Kidney (tissue), 14 donors: ENCODE measurements around the gene HTT. TPM values are rescaled to one million over a fixed set of nuclear protein-coding genes. Genes with fewer than 3 reads are reported as not detected.
"Not testable (repeated sequence)": the region's sequence is repeated elsewhere in the genome, so short reads cannot be mapped to it uniquely, and the experiment has no call there.

ENCODE experiments used
- DNase-seq, 5 donors: peaks; one replicate each; pipeline ENCODE4 v3.0.0-alpha.2; 2013 to 2020
- FAIRE-seq: peaks from 2 replicates; lab custom pipeline; 2012; peaks lifted over from hg19 to GRCh38; lab: Jason Lieb, UNC
- H3K27ac ChIP-seq, 2 donors: one replicate each; pipeline ENCODE4 v1.7.0; 2013; ENCODE audit warnings: low read depth in 2 of 2, low read length in 2 of 2, inconsistent platforms in 1 of 2
- H3K27me3 ChIP-seq: one replicate; pipeline ENCODE4 v1.7.1; 2013; ENCODE audit warnings: low read length, inconsistent platforms; ENCODE audit not compliant: control insufficient read depth, insufficient read depth
- H3K36me3 ChIP-seq, 3 donors: one replicate each; pipeline versions ENCODE4 v1.7.0 to v1.7.1; 2013; ENCODE audit warnings: low read length in 3 of 3, control low read depth in 1 of 3, inconsistent platforms in 1 of 3; ENCODE audit not compliant: insufficient read depth in 3 of 3, control insufficient read depth in 2 of 3
- H3K4me1 ChIP-seq, 3 donors: one replicate each; pipeline versions ENCODE4 v1.7.0 to v1.7.1; 2013; ENCODE audit warnings: low read length in 3 of 3, inconsistent platforms in 1 of 3, low read depth in 1 of 3; ENCODE audit not compliant: control insufficient read depth in 2 of 3, insufficient read depth in 2 of 3
- H3K4me3 ChIP-seq, 3 donors: one replicate each; pipeline versions ENCODE4 v1.7.0 to v1.8.1; 2013; ENCODE audit warnings: low read length in 3 of 3, control low read depth in 1 of 3, inconsistent platforms in 1 of 3
- H3K9ac ChIP-seq, 3 donors: one replicate each; pipeline versions ENCODE4 v1.7.0 to v1.7.1; 2013; ENCODE audit warnings: low read length in 3 of 3, control low read depth in 1 of 3, inconsistent platforms in 1 of 3
- H3K9me3 ChIP-seq, 3 donors: one replicate each; pipeline versions ENCODE4 v1.7.0 to v1.7.1; 2013; ENCODE audit warnings: low read length in 3 of 3, control low read depth in 1 of 3, inconsistent platforms in 1 of 3; ENCODE audit not compliant: control insufficient read depth in 2 of 3, insufficient read depth in 1 of 3
- intact Hi-C: fragments of 100-400 bp; cut with DNase I; formaldehyde crosslinking; loops from one replicate; pipeline ENCODE4 v1.11.1; 2022
- polyA plus RNA-seq: library from polyadenylated mRNA; stranded (reverse); fragments of 350-450 nt; fragmentation: Illumina TruSeq; extraction: RNeasy Lipid Tissue Mini Kit (QIAGEN cat#74804); gene quantifications from one replicate; pipeline ENCODE4 v1.2.3, GENCODE V29; 2014; ENCODE audit warnings: low read depth, low replicate concordance; ENCODE audit not compliant: insufficient read depth
- total RNA-seq: library from RNA; stranded (reverse); fragmentation: NEBNext Ultra II Directional; extraction: Animal tissue kit (Norgen Biotek cat#: 25700); gene quantifications from one replicate; pipeline ENCODE4 v1.2.1, GENCODE V29; 2021
- TF ChIP-seq, protein P1 (sequence below): IDR thresholded peaks from 3 replicates; pipeline ENCODE4 v1.5.1; 2012; ENCODE audit warnings: mild to moderate bottlenecking, moderate library complexity, borderline replicate concordance; ENCODE audit not compliant: insufficient read depth; ENCODE audit errors: extremely low read depth
- donor health status: control.
- donor health status: control.
- donor health status: control.
- donor health status: control.
- donor health status: control.
- donor health status: DM: yes; HTN: yes; CAD: no.
- donor health status: Normal renal cell carcinoma (clear cell type).

Gene HTT
- total and polyA plus RNA-seq, 2 donors from 2014 or later, result 7.2 to 64.0 TPM

DNA sequence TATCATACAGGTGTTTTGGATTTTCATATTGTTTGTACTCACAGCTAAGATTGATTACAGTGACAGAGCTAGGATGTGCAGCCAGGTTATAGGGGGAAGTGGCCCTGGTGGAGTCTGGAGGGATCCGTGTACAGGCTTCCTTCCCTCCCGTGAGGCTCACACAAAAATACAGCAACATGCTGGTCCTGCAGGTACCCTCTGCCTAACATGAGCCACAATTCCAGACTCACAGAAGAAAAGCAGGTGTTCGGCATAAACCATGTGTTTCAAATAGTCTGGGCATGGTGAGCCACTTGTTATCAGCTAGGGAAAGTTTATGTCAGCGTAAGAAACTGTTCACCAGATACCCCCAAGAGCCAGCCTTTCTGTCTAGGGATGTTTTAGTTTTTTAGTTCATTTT, 82.9 kb downstream of the HTT start:
- Histone ChIP-seq H3K27ac (no peak overlapping the region), H3K9me3 (peaks cover 0 to under 1% (median 0%) of the 10 kb centered on the region in 3 donors), H3K4me1 (no peaks in the 10 kb centered on the region), H3K4me3 (no peak overlapping the region), H3K36me3 (peaks cover 3 to 22% (median 8%) of the 10 kb centered on the region in 3 donors), H3K27me3 (no peaks in the 10 kb centered on the region), H3K9ac (no peak overlapping the region)
- no peak for DNase-seq
- no peak for FAIRE-seq
- intact Hi-C loops, result no loop called here
- TF ChIP-seq, protein P1, sequence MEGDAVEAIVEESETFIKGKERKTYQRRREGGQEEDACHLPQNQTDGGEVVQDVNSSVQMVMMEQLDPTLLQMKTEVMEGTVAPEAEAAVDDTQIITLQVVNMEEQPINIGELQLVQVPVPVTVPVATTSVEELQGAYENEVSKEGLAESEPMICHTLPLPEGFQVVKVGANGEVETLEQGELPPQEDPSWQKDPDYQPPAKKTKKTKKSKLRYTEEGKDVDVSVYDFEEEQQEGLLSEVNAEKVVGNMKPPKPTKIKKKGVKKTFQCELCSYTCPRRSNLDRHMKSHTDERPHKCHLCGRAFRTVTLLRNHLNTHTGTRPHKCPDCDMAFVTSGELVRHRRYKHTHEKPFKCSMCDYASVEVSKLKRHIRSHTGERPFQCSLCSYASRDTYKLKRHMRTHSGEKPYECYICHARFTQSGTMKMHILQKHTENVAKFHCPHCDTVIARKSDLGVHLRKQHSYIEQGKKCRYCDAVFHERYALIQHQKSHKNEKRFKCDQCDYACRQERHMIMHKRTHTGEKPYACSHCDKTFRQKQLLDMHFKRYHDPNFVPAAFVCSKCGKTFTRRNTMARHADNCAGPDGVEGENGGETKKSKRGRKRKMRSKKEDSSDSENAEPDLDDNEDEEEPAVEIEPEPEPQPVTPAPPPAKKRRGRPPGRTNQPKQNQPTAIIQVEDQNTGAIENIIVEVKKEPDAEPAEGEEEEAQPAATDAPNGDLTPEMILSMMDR, result no peak

DNA sequence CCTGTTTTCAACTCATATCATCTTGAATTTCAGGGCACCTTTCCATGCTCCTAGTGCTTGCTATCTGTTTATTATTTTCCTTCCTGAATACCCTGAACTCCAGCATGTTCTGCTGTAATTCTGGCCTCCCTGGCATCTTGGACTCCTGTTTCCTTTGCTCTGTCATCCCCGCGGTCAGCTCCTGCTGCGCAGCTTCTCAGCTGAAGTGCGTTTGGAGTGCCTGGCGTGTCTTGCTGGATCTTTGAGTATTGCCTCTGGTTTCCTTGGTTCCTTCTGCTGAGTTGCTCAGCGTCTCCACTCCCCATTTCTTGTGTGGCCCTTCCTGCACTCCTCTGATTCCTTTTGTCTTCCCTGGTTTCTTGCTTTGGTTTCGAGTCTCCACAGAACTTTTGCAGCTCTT, 84.4 kb downstream of the HTT start:
- H3K4me1 ChIP-seq, result no peaks in the 10 kb centered on the region
- DNase-seq (no peak), FAIRE-seq (no peak)
- H3K36me3 ChIP-seq, result peaks cover 3 to 22% (median 8%) of the 10 kb centered on the region in 3 donors
- peaks cover 0 to 2% (median 0%) of the 10 kb centered on the region in 3 donors for H3K9me3 ChIP-seq
- no peaks in the 10 kb centered on the region for H3K27me3 ChIP-seq
- no peak overlapping the region for H3K9ac ChIP-seq
- TF ChIP-seq, protein P1, result no peak
- intact Hi-C loops, result no loop called here
- H3K4me3 ChIP-seq, result no peak overlapping the region
- no peak overlapping the region for H3K27ac ChIP-seq

DNA sequence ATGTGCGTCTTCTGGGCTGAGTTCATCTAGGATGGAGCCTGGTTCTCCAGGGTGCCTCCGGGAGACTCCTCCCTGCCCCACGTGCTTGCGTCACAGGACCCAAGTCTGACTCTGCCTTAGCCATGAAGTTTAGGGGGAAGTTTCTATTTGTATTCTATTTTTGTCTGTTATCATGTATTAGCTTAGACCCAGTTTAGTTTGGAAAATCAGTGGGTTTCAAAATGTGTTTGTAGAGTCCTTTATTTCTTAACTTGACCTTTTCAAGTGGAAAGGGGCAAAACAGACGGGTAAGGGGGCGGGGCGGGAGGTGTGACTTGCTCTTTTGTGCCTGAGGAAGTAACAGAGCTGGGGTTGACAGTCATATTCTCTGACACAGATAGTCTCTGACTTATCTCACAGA, 86.0 kb downstream of the HTT start:
- Histone ChIP-seq H3K4me3 (no peak overlapping the region), H3K9ac (no peak overlapping the region), H3K9me3 (peaks cover 0 to 2% (median 0%) of the 10 kb centered on the region in 3 donors), H3K4me1 (no peaks in the 10 kb centered on the region), H3K36me3 (peaks cover 3 to 16% (median 8%) of the 10 kb centered on the region in 3 donors), H3K27me3 (no peaks in the 10 kb centered on the region), H3K27ac (no peak overlapping the region)
- intact Hi-C loops, result no loop called here
- TF ChIP-seq, protein P1, result no peak
- FAIRE-seq (no peak), DNase-seq (no peak)

DNA sequence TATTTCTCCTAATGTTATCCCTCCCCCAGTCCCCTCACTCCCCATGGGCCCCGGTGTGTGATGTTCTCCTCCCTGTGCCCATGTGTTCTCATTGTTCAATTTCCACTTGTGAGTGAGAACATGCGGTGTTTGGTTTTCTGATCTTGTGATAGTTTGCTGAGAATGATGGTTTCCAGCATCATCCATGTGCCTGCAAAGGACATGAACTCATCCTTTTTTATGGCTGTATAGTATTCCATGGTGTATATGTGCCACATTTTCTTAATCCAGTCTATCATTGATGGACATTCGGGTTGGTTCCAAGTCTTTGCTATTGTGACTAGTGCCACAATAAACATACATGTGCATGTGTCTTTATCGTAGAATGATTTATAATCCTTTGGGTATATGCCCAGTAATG, 86.6 kb downstream of the HTT start:
- peaks cover 3 to 14% (median 8%) of the 10 kb centered on the region in 3 donors for H3K36me3 ChIP-seq
- H3K9ac ChIP-seq, FAIRE-seq, H3K27me3 ChIP-seq, H3K27ac ChIP-seq, H3K4me1 ChIP-seq, H3K4me3 ChIP-seq, intact Hi-C loops, DNase-seq, H3K9me3 ChIP-seq: not testable (repeated sequence)

DNA sequence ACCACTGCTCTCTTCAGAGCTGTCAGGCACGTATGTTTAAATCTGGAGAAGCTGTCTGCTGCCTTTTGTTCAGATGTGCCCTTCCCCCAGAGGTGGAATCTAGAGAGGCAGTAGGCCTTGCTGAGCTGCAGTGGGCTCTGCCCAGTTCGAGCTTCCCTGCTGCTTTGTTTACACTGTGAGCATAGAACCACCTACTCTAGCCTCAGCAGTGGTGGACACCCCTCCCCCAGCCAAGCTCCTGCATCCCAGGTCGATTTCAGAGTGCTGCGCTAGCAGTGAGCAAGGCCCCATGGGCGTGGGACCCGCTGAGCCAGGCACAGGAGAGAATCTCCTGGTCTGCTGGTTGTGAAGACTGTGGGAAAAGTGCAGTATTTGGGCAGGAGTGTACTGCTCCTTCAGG, 92.0 kb downstream of the HTT start:
- H3K4me3 ChIP-seq, H3K4me1 ChIP-seq, H3K27ac ChIP-seq, H3K36me3 ChIP-seq, H3K27me3 ChIP-seq, intact Hi-C loops, H3K9ac ChIP-seq, DNase-seq, FAIRE-seq, H3K9me3 ChIP-seq: not testable (repeated sequence)
